Measurements from ENCODE around the gene IFFO2. TPM values are rescaled to one million over a fixed set of nuclear protein-coding genes. Genes with fewer than 3 reads are reported as not detected.

The IFFO2 gene
- total and polyA plus RNA-seq, 2 of the 8 experiments (the other 6 are each of a cell fraction or from before 2014, with no cell fraction given) = 6.6 to 10.4 TPM

DNA sequence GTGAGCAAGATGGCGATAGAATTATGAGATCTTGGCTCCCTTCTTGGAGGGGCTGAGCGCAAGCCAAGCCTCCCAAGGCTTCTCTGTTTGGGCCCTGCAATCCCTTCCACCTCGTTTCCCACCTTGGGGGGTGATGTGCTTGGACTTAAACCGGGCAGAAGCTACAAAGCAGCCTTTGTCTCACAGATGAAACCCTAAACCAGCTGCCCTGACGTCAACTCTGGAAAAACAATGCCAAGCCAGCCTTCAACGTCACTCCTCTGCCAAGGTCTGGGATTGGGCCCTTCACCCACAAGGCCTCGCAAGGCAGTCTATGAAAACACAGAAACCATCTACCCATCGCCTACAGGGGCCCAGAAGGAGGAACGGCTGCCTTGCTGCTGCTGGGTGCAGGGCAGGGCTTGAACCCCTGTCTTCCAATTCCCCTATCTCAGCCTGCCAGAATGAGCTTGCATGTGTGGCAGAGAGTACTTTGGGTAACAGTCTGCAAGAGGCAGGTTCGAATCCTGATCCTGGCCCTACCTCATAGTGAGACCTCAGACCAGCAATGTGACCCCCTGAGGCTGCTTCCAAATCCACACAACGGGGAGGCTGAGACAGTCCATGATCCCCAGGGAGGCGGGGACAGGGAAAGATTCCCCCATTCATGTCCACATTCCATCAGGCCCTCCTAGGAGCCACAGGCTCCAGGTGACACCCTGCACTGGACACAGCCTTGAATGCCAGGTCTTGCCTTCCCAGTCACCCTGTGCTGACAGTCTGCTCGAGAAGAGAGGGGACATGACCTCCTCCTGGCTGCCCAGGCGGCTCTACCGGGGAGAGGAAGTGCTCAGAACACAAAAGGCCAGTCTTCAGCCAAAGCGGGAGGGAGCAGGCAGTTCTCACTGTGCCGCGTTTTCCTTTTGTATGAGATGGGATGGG is 15.0 kb downstream of the IFFO2 start:
- H3K14ac ChIP-seq (ENCODE audit: insufficient read length) = no peak overlapping the region
- peak overlapping the region; percentile 56 for H2BK12ac ChIP-seq (ENCODE audit: low read depth, low read length)
- WGBS, 2 experiments (ENCODE audit: extremely low coverage in 1 of 2, insufficient coverage in 1 of 2, insufficient read length in 1 of 2, insufficient replicate concordance in 2 of 2, low coverage in 1 of 2, low lambda C conversion rate in 2 of 2, missing lambda C conversion rate in 1 of 2) = 50% methylated on average over 18 of the region's 18 CpGs; no CpG with 5 or more reads in 1 of the 2 experiments
- H2AFZ ChIP-seq (ENCODE audit: low read length) = no peak overlapping the region; the same call in 1 of the 2 replicates
- H3K4me1 ChIP-seq (replicated peaks in 1 of 4; ENCODE audit: control insufficient read depth in 3 of 4, insufficient read depth in 4 of 4, low read length in 3 of 4) = peaks cover 7 to 34% (median 27%) of the 10 kb centered on the region in 4 experiments
- peaks cover 3% of the 10 kb centered on the region; the same call in 1 of the 2 replicates for H3K79me1 ChIP-seq (ENCODE audit: low read depth, low read length)
- ChIA-PET CTCF (ENCODE audit: partially characterized antibody) (interaction anchor here (1.1 to 12.8 kb wide), 5 partner anchors 10 to 34 kb away, joined by 3 to 105 read pairs (median 19); partner anchors contain the start of gene IFFO2), POLR2A (ENCODE audit: partially characterized antibody) (interaction anchor here (0.7 to 3.5 kb wide), 5 partner anchors 10 to 39 kb away, joined by 3 to 20 read pairs (median 3); partner anchors contain the start of gene IFFO2)
- peak overlapping the region; percentile 61 for H3K27ac ChIP-seq (ENCODE audit: low read depth, low read length)
- DNase-seq (ENCODE audit: low read depth in 1 of 2, low spot score in 2 of 2) (no peak), FAIRE-seq (peak; percentile 60)
- peak overlapping the region; percentile 32 for H4K5ac ChIP-seq (ENCODE audit: insufficient read length, low read depth, low read length)
- peak overlapping the region; percentile 8 for H2BK120ac ChIP-seq (replicated peaks; ENCODE audit: low read depth, low read length)
- H3K27me3 ChIP-seq (replicated peaks in 1 of 4; ENCODE audit: control insufficient read depth in 3 of 4, extremely low read depth in 1 of 4, insufficient read depth in 3 of 4, low read length in 3 of 4) = no peaks in the 10 kb centered on the region
- H3K79me2 ChIP-seq (ENCODE audit: control insufficient read depth in 1 of 2, insufficient read depth in 2 of 2, low read length in 2 of 2) = no peaks in the 10 kb centered on the region; a peak in 1 of 4 replicates
- H3K23me2 ChIP-seq (ENCODE audit: low read depth, low read length) = no peaks in the 10 kb centered on the region
- H3K4me2 ChIP-seq (ENCODE audit: insufficient read depth in 1 of 2, low read depth in 2 of 2, low read length in 2 of 2) = peak overlapping the region; percentile 26 to 52
- H4K20me1 ChIP-seq (replicated peaks in 1 of 2; ENCODE audit: control insufficient read depth in 1 of 2, insufficient read depth in 2 of 2, low read length in 2 of 2) = no peaks in the 10 kb centered on the region
- H4K91ac ChIP-seq (replicated peaks; ENCODE audit: insufficient read length, low read length) = peak overlapping the region; percentile 71
- no peak overlapping the region for H2BK15ac ChIP-seq (ENCODE audit: low read length)
- H3K4me3 ChIP-seq (ENCODE audit: extremely low read depth in 1 of 4, insufficient read depth in 2 of 4, low read depth in 3 of 4, low read length in 4 of 4) = peak overlapping the region in 1 of 4 experiments; percentile 0; a peak in 1 of 8 replicates
- no peak overlapping the region for H3K4ac ChIP-seq (replicated peaks; ENCODE audit: insufficient read length, low read depth, low read length)
- no peak overlapping the region for H3K23ac ChIP-seq (ENCODE audit: insufficient read length)
- H2AK5ac ChIP-seq (ENCODE audit: low read depth, low read length) = peak overlapping the region; percentile 58; the same call in 1 of the 2 replicates
- H2BK5ac ChIP-seq (ENCODE audit: low read depth, low read length) = peak overlapping the region; percentile 38; the same call in 1 of the 2 replicates
- peak overlapping the region; percentile 80 for H3K18ac ChIP-seq (ENCODE audit: extremely low read depth, low read length)
- peak overlapping the region in 2 of 4 experiments; percentile 5 to 28; a peak in 2 of 7 replicates for H3K9ac ChIP-seq (replicated peaks in 1 of 4; ENCODE audit: extremely low read depth in 1 of 4, low read depth in 3 of 4, low read length in 3 of 4)
- no peaks in the 10 kb centered on the region for H3K9me3 ChIP-seq (ENCODE audit: insufficient read depth in 2 of 2, low read depth in 1 of 2, low read length in 1 of 2)
- H3K36me3 ChIP-seq (ENCODE audit: control insufficient read depth in 2 of 4, insufficient read depth in 4 of 4, low read length in 3 of 4) = no peaks in the 10 kb centered on the region
- no peak overlapping the region for H3K56ac ChIP-seq (replicated peaks; ENCODE audit: insufficient read length, low read depth, low read length)
- H2BK20ac ChIP-seq (ENCODE audit: low read length) = peak overlapping the region; percentile 99
- H4K8ac ChIP-seq (ENCODE audit: extremely low read depth, insufficient read depth, low read length) = no peak overlapping the region
- TF ChIP-seq NRF1 (IDR thresholded peaks at IDR 0.05; ENCODE audit: low read depth, low read length) (no peak), CBX8 (IDR thresholded peaks at IDR 0.05; ENCODE audit: borderline replicate concordance, low read depth, low read length) (no peak), TBP (IDR thresholded peaks at IDR 0.05; ENCODE audit: low read depth, low read length) (no peak), GABPA (IDR thresholded peaks at IDR 0.05; ENCODE audit: borderline replicate concordance, insufficient read depth, low read length) (no peak; the same call in 1 of the 2 replicates), YY1 (IDR thresholded peaks at IDR 0.05; ENCODE audit: low read depth, low read length) (no peak), POLR2A (IDR thresholded peaks at IDR 0.05; ENCODE audit: control extremely low read depth in 1 of 2, low read depth in 2 of 2, low read length in 2 of 2) (peak in 1 of 2 experiments; percentile 39; a peak in 1 of 3 replicates), KDM5A (IDR thresholded peaks at IDR 0.05; ENCODE audit: low read length) (no peak), KDM1A (IDR thresholded peaks at IDR 0.05; ENCODE audit: borderline replicate concordance, low read length) (no peak), POLR2AphosphoS5 (IDR thresholded peaks at IDR 0.05; ENCODE audit: low read depth, low read length) (no peak), TCF12 (IDR thresholded peaks at IDR 0.05; ENCODE audit: low read depth, low read length) (no peak), ASH2L (IDR thresholded peaks at IDR 0.05; ENCODE audit: low read length) (peak; percentile 29), CREB1 (IDR thresholded peaks at IDR 0.05) (peak; percentile 81)
